GM21528 (cell line): ENCODE data around the gene CLGN.
"Not testable (repeated sequence)": the region's sequence is repeated elsewhere in the genome, so short reads cannot be mapped to it uniquely, and the experiment has no call there.

Experiments used
- ATAC-seq: cut with Tn5 transposase; IDR thresholded peaks from one replicate; pipeline ENCODE4 v1.9.1; 2021; ENCODE audit warnings: mild to moderate bottlenecking, moderate library complexity; ENCODE audit not compliant: unreplicated experiment, low FRiP score

The CLGN gene

GRCh38 chr4:140427106-140427918 lies at the start of gene CLGN:
CLGN (minus strand) TSS chr4:140427648; CDS start chr4:140413078, 14,570 bp downstream.
- peak; percentile 92 for ATAC-seq

GRCh38 chr4:140472156-140472555 lies 44.7 kb upstream of the CLGN start:
- ATAC-seq = no peak

GRCh38 chr4:140469791-140470733 lies 42.6 kb upstream of the CLGN start:
- ATAC-seq = no peak

- ATAC-seq = no peak
Observed at GRCh38 chr4:140466146-140466545, 38.7 kb upstream of the CLGN start.

- no peak for ATAC-seq
Observed at GRCh38 chr4:140463614-140464013, 36.2 kb upstream of the CLGN start.

GRCh38 chr4:140463182-140463581 lies 35.7 kb upstream of the CLGN start:
- ATAC-seq = no peak

- ATAC-seq = no peak
Observed at GRCh38 chr4:140450352-140450751, 22.9 kb upstream of the CLGN start.

GRCh38 chr4:140448830-140449229 lies 21.4 kb upstream of the CLGN start:
- ATAC-seq = no peak

- no peak for ATAC-seq
Observed at GRCh38 chr4:140448162-140448561, 20.7 kb upstream of the CLGN start.

- ATAC-seq = not testable (repeated sequence)
Observed at GRCh38 chr4:140444347-140444746, 16.9 kb upstream of the CLGN start.

GRCh38 chr4:140439644-140440142 lies 12.2 kb upstream of the CLGN start:
- no peak for ATAC-seq

GRCh38 chr4:140427919-140428471 lies 547 bp upstream of the CLGN start:
- ATAC-seq = no peak

- ATAC-seq = peak; percentile 24
Observed at GRCh38 chr4:140426610-140427105, 790 bp downstream of the CLGN start.

- ATAC-seq = no peak
Observed at GRCh38 chr4:140423106-140423505, 4.3 kb downstream of the CLGN start.

GRCh38 chr4:140413130-140413969 lies 14.1 kb downstream of the CLGN start:
- ATAC-seq = not testable (repeated sequence)

- no peak for ATAC-seq
Observed at GRCh38 chr4:140408974-140409373, 18.5 kb downstream of the CLGN start.

GRCh38 chr4:140406292-140406691 lies 21.2 kb downstream of the CLGN start:
- no peak for ATAC-seq

GRCh38 chr4:140400111-140400510 lies 27.3 kb downstream of the CLGN start:
- ATAC-seq = no peak

- ATAC-seq = no peak
Observed at GRCh38 chr4:140395668-140396067, 31.8 kb downstream of the CLGN start.

- ATAC-seq = no peak
Observed at GRCh38 chr4:140388015-140388414, 39.4 kb downstream of the CLGN start.
